ENCODE results near the gene CNTNAP4. TPM values are rescaled to one million over a fixed set of nuclear protein-coding genes. Genes with fewer than 3 reads are reported as not detected.

Gene CNTNAP4
- total RNA-seq, 1 experiment from 2014 or later = not detected

GRCh38 chr16:76450890-76451289, 173.7 kb downstream of the CNTNAP4 start:
- Histone ChIP-seq H4K20me1 (ENCODE audit: low read length) (no peaks in the 10 kb centered on the region), H3K4me1 (ENCODE audit: insufficient read depth, low read length) (no peaks in the 10 kb centered on the region), H3K4me3 (ENCODE audit: low read length) (no peak overlapping the region), H3K27me3 (ENCODE audit: low read length) (peaks cover 34% of the 10 kb centered on the region), H3K4me2 (ENCODE audit: low read length) (no peak overlapping the region), H2AFZ (ENCODE audit: low read length) (no peak overlapping the region), H3K9me3 (ENCODE audit: low read length) (no peaks in the 10 kb centered on the region), H3K9ac (ENCODE audit: low read length) (no peak overlapping the region), H3F3A (ENCODE audit: low read length, unreplicated experiment) (no peaks in the 10 kb centered on the region), H3K79me2 (ENCODE audit: low read length) (no peaks in the 10 kb centered on the region), H3K36me3 (ENCODE audit: low read depth, low read length) (no peaks in the 10 kb centered on the region), H3K9me2 (replicated peaks; ENCODE audit: low read length) (no peaks in the 10 kb centered on the region), H3K27ac (ENCODE audit: low read length) (no peak overlapping the region)
- ATAC-seq (no peak), DNase-seq (no peak)
- no peak for TF ChIP-seq EZH2 (IDR thresholded peaks at IDR 0.05; ENCODE audit: low read length, unreplicated experiment)
- no peak for TF ChIP-seq EZH2phosphoT487 (IDR thresholded peaks at IDR 0.05; ENCODE audit: borderline replicate concordance, low read length)
- no peak for TF ChIP-seq CTCF (conservative IDR thresholded peaks at IDR 0.05; ENCODE audit: low read depth, low read length)
- no TSS peak for BruUV-seq (replicated peaks)
- ChIA-PET POLR2A (ENCODE audit: unreplicated experiment) (no interaction called here), CTCF (no interaction called here)
- intact Hi-C loops (cut with micrococcal nuclease) = no loop called here

- ATAC-seq (no peak), DNase-seq (no peak)
- no peak overlapping the region for H3K9ac ChIP-seq (ENCODE audit: low read length)
- intact Hi-C loops (cut with micrococcal nuclease) = no loop called here
- ChIA-PET CTCF (no interaction called here), POLR2A (ENCODE audit: unreplicated experiment) (no interaction called here)
- no peaks in the 10 kb centered on the region for H3F3A ChIP-seq (ENCODE audit: low read length, unreplicated experiment)
- H4K20me1 ChIP-seq (ENCODE audit: low read length) = no peaks in the 10 kb centered on the region
- no peak overlapping the region for H2AFZ ChIP-seq (ENCODE audit: low read length)
- no TSS peak for BruUV-seq (replicated peaks)
- no peaks in the 10 kb centered on the region for H3K79me2 ChIP-seq (ENCODE audit: low read length)
- no peaks in the 10 kb centered on the region for H3K4me1 ChIP-seq (ENCODE audit: insufficient read depth, low read length)
- no peaks in the 10 kb centered on the region for H3K9me2 ChIP-seq (replicated peaks; ENCODE audit: low read length)
- H3K9me3 ChIP-seq (ENCODE audit: low read length) = no peaks in the 10 kb centered on the region
- no peak overlapping the region for H3K4me3 ChIP-seq (ENCODE audit: low read length)
- no peak overlapping the region for H3K27ac ChIP-seq (ENCODE audit: low read length)
- H3K27me3 ChIP-seq (ENCODE audit: low read length) = peaks cover 30% of the 10 kb centered on the region
- TF ChIP-seq EZH2phosphoT487 (IDR thresholded peaks at IDR 0.05; ENCODE audit: borderline replicate concordance, low read length) (no peak), CTCF (conservative IDR thresholded peaks at IDR 0.05; ENCODE audit: low read depth, low read length) (no peak), EZH2 (IDR thresholded peaks at IDR 0.05; ENCODE audit: low read length, unreplicated experiment) (no peak)
- no peaks in the 10 kb centered on the region for H3K36me3 ChIP-seq (ENCODE audit: low read depth, low read length)
- no peak overlapping the region for H3K4me2 ChIP-seq (ENCODE audit: low read length)
Observed at GRCh38 chr16:76455257-76455656, 178.1 kb downstream of the CNTNAP4 start.

- no peaks in the 10 kb centered on the region for H3K9me2 ChIP-seq (replicated peaks; ENCODE audit: low read length)
- no peak overlapping the region for H2AFZ ChIP-seq (ENCODE audit: low read length)
- no peaks in the 10 kb centered on the region for H3K79me2 ChIP-seq (ENCODE audit: low read length)
- DNase-seq = no peak
- ChIA-PET POLR2A (ENCODE audit: unreplicated experiment) (no interaction called here), CTCF (no interaction called here)
- H3K9me3 ChIP-seq (ENCODE audit: low read length) = no peaks in the 10 kb centered on the region
- H4K20me1 ChIP-seq (ENCODE audit: low read length) = no peaks in the 10 kb centered on the region
- H3K27ac ChIP-seq (ENCODE audit: low read length) = no peak overlapping the region
- ATAC-seq = no peak
- BruUV-seq (replicated peaks) = no TSS peak
- H3K4me2 ChIP-seq (ENCODE audit: low read length) = no peak overlapping the region
- no peaks in the 10 kb centered on the region for H3K36me3 ChIP-seq (ENCODE audit: low read depth, low read length)
- H3K27me3 ChIP-seq (ENCODE audit: low read length) = peaks cover 26% of the 10 kb centered on the region
- no peak overlapping the region for H3K9ac ChIP-seq (ENCODE audit: low read length)
- H3K4me3 ChIP-seq (ENCODE audit: low read length) = no peak overlapping the region
- H3K4me1 ChIP-seq (ENCODE audit: insufficient read depth, low read length) = no peaks in the 10 kb centered on the region
- intact Hi-C loops (cut with micrococcal nuclease) = no loop called here
- TF ChIP-seq EZH2phosphoT487 (IDR thresholded peaks at IDR 0.05; ENCODE audit: borderline replicate concordance, low read length) (no peak), CTCF (conservative IDR thresholded peaks at IDR 0.05; ENCODE audit: low read depth, low read length) (no peak)
- H3F3A ChIP-seq (ENCODE audit: low read length, unreplicated experiment) = no peaks in the 10 kb centered on the region
Observed at GRCh38 chr16:76456016-76456415, 178.8 kb downstream of the CNTNAP4 start.

All from PC-3 (cell line).